Endothelial cell of umbilical vein (primary cell): ENCODE results near the gene BICRA. TPM values are rescaled to one million over a fixed set of nuclear protein-coding genes. Genes with fewer than 3 reads are reported as not detected.

Experiments
- BruUV-seq: library from RNA; stranded (reverse); fragments of 400-500 nt; replicated peaks from 2 replicates; lab custom pipeline; 2021; lab: Mats Ljungman, UMichigan
- CTCF ChIA-PET: fragments of 300-600, 350-600 bp; sonication (Branson Sonifier 250); formaldehyde crosslinking; loops from one replicate; lab custom pipeline; 2021; ENCODE audit warnings: antibody characterized with exemption, inconsistent platforms; lab: Charles Lee
- POLR2A ChIA-PET: fragments of 300-600, 350-600 bp; sonication (Branson Sonifier 250); formaldehyde crosslinking; loops from one replicate; lab custom pipeline; 2021; ENCODE audit warnings: antibody characterized with exemption, inconsistent platforms; lab: Charles Lee
- DNase-seq: peaks from one replicate; pipeline ENCODE4 v3.0.0-alpha.2; 2011; ENCODE audit warnings: low read depth, low spot score
- FAIRE-seq: peaks from 2 replicates; lab custom pipeline; 2011; peaks lifted over from hg19 to GRCh38; lab: Jason Lieb, UNC
- H2AFZ ChIP-seq: 2 replicates; pipeline ENCODE4 v1.6.0; 2012; ENCODE audit warnings: low read depth, low read length, control low read depth, inconsistent platforms
- H3K27ac ChIP-seq: 2 replicates; pipeline ENCODE4 v1.5.1; 2011; ENCODE audit warnings: low read depth, mild to moderate bottlenecking, control low read depth, low read length, moderate library complexity; ENCODE audit not compliant: insufficient read depth
- H3K27me3 ChIP-seq, 2 experiments: 2 replicates each; pipeline versions ENCODE4 v1.6.0 to v1.6.1; 2011; ENCODE audit warnings: low read length in 2 of 2, mixed read lengths in 1 of 2; ENCODE audit not compliant: control insufficient read depth in 2 of 2, insufficient read depth in 2 of 2
- H3K36me3 ChIP-seq, 2 experiments: 2 replicates in 1 of 2; 3 replicates in 1 of 2; pipeline ENCODE4 v1.5.1; 2011; ENCODE audit warnings: low read length in 2 of 2, mild to moderate bottlenecking in 1 of 2, moderate library complexity in 1 of 2; ENCODE audit not compliant: control insufficient read depth in 2 of 2, insufficient read depth in 2 of 2; ENCODE audit errors: extremely low read depth in 1 of 2
- H3K4me1 ChIP-seq: 3 replicates; pipeline ENCODE4 v1.5.1; 2011; ENCODE audit warnings: mild to moderate bottlenecking, low read length; ENCODE audit not compliant: control insufficient read depth, insufficient read depth; ENCODE audit errors: extremely low read depth
- H3K4me2 ChIP-seq: 2 replicates; pipeline ENCODE4 v1.6.1; 2011; ENCODE audit warnings: low read length, control low read depth, mixed read lengths; ENCODE audit not compliant: insufficient read depth
- H3K4me3 ChIP-seq, 3 experiments: fragments of 200-600 bp in 1 of 3; sonication (generic), shearing (Covaris generic) in 1 of 3; replicated peaks in 1 of 3; 2 replicates each; pipeline ENCODE4 v1.5.1; 2011 to 2016; ENCODE audit warnings: control low read depth in 3 of 3, low read length in 3 of 3, mild to moderate bottlenecking in 2 of 3, inconsistent platforms in 1 of 3, low read depth in 1 of 3, moderate library complexity in 1 of 3; ENCODE audit not compliant: insufficient read depth in 1 of 3
- H3K79me2 ChIP-seq: 2 replicates; pipeline ENCODE4 v1.6.0; 2012; ENCODE audit warnings: low read length, inconsistent platforms; ENCODE audit not compliant: control insufficient read depth, insufficient read depth
- H3K9ac ChIP-seq: replicated peaks from 2 replicates; pipeline ENCODE3; 2011; ENCODE audit warnings: low read length, control low read depth; ENCODE audit not compliant: insufficient read depth; ENCODE audit errors: extremely low read depth
- H3K9me1 ChIP-seq: replicated peaks from 3 replicates; pipeline ENCODE4 v1.6.0; 2011; ENCODE audit warnings: mild to moderate bottlenecking, low read length; ENCODE audit not compliant: control insufficient read depth, insufficient read depth; ENCODE audit errors: extremely low read depth
- H3K9me3 ChIP-seq: replicated peaks from 2 replicates; pipeline ENCODE4 v1.5.1; 2012; ENCODE audit warnings: low read length, inconsistent platforms; ENCODE audit not compliant: control insufficient read depth, insufficient read depth
- H4K20me1 ChIP-seq: replicated peaks from 2 replicates; pipeline ENCODE3; 2011; ENCODE audit warnings: mild to moderate bottlenecking, low read length; ENCODE audit not compliant: control insufficient read depth, insufficient read depth; ENCODE audit errors: extremely low read depth
- EZH2 ChIP-seq: IDR thresholded peaks from 2 replicates; pipeline ENCODE4 v1.6.1; 2012; ENCODE audit warnings: borderline replicate concordance, low read depth, mild to moderate bottlenecking, moderate library complexity, low read length, inconsistent platforms; ENCODE audit not compliant: severe bottlenecking
- FOS ChIP-seq: IDR thresholded peaks from 2 replicates; pipeline ENCODE4 v1.6.1; 2011; ENCODE audit warnings: mild to moderate bottlenecking, low read length, moderate library complexity, borderline replicate concordance; ENCODE audit not compliant: insufficient read depth
- GATA2 ChIP-seq: IDR thresholded peaks from 2 replicates; pipeline ENCODE4 v1.7.0; 2011; ENCODE audit warnings: low read depth, mild to moderate bottlenecking, moderate library complexity, mixed read lengths, low read length; ENCODE audit not compliant: insufficient read length, insufficient read depth
- JUN ChIP-seq: IDR thresholded peaks from 2 replicates; pipeline ENCODE4 v1.6.1; 2011; ENCODE audit warnings: borderline replicate concordance, low read depth; ENCODE audit not compliant: insufficient read length, insufficient read depth
- MAX ChIP-seq: IDR thresholded peaks from 2 replicates; pipeline ENCODE4 v1.6.1; 2011; ENCODE audit not compliant: insufficient read depth, insufficient read length
- MYC ChIP-seq: IDR thresholded peaks from one replicate; pipeline ENCODE4 v1.6.1; 2011; ENCODE audit warnings: mild to moderate bottlenecking, low read depth, low read length
- POLR2A ChIP-seq: IDR thresholded peaks from 2 replicates; pipeline ENCODE4 v1.6.1; 2012; ENCODE audit warnings: low read depth, mild to moderate bottlenecking, control low read depth, low read length
- POLR2AphosphoS5 ChIP-seq: IDR thresholded peaks from 2 replicates; pipeline ENCODE4 v1.6.1; 2012; ENCODE audit warnings: low read depth, mild to moderate bottlenecking, control low read depth, low read length, moderate library complexity; ENCODE audit not compliant: insufficient read depth
- dilution Hi-C: fragments of 300-500 bp; cut with MboI; formaldehyde crosslinking; loops from one replicate; pipeline ENCODE4 v1.15.0; 2019; ENCODE audit warnings: low sequenced_read_pairs; ENCODE audit not compliant: extremely low pct_ligation_motif_present
- intact Hi-C: fragments of 100-400 bp; cut with micrococcal nuclease; formaldehyde crosslinking; loops from one replicate; pipeline ENCODE4 v1.10.0; 2022
- polyA plus RNA-seq, 4 experiments: library from polyadenylated mRNA; depleted of rRNA in 3 of 4; stranded (reverse) in 3 of 4; unstranded in 1 of 4; fragments of >200 nt; gene quantifications; 2 replicates each; pipeline versions ENCODE4 v1.2.1 to v1.2.3, GENCODE V29; 2011 to 2012; ENCODE audit warnings: missing spikeins in 1 of 4
- total RNA-seq: library from RNA; stranded (reverse); gene quantifications from 2 replicates; pipeline ENCODE4 v1.2.3, GENCODE V29; 2021
- TF ChIP-seq, protein P1 (sequence below), 2 donors: IDR thresholded peaks; 1 replicate in 1 of 2; 2 replicates in 1 of 2; pipeline ENCODE4 v1.5.1; 2011; ENCODE audit warnings: low read length in 2 of 2, mild to moderate bottlenecking in 2 of 2, moderate library complexity in 2 of 2, control low read depth in 1 of 2, inconsistent platforms in 1 of 2, low read depth in 1 of 2; ENCODE audit not compliant: insufficient read depth in 1 of 2; ENCODE audit errors: extremely low read depth in 1 of 2

The BICRA gene
- total and polyA plus RNA-seq, 2 donors (not counting 3 experiments of a cell fraction or from before 2014, with no cell fraction given), result 3.8 to 20.5 TPM

DNA sequence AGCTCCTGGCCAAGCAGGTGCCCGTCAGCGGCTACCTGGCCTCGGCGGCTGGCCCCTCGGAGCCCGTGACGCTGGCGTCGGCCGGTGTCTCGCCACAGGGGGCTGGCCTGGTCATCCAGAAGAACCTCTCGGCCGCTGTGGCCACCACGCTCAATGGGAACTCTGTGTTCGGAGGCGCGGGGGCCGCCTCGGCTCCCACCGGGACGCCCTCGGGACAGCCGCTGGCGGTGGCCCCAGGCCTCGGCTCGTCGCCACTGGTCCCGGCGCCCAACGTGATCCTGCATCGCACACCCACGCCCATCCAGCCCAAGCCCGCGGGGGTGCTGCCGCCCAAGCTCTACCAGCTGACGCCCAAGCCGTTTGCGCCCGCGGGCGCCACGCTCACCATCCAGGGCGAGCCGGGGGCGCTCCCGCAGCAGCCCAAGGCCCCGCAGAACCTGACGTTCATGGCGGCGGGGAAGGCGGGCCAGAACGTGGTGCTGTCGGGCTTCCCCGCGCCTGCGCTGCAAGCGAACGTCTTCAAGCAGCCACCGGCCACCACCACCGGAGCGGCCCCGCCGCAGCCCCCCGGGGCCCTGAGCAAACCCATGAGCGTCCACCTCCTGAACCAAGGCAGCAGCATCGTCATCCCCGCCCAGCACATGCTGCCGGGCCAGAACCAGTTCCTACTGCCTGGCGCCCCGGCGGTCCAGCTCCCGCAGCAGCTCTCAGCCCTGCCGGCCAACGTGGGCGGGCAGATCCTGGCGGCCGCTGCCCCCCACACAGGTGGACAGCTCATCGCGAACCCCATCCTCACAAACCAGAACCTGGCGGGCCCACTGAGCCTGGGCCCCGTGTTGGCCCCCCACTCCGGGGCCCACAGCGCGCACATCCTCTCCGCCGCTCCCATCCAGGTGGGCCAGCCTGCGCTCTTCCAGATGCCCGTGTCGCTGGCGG, 71.3 kb downstream of the BICRA start:
- CTCF ChIA-PET, result no interaction called here
- H3K9ac ChIP-seq, result no peak overlapping the region
- H2AFZ ChIP-seq, result no peak overlapping the region
- no peaks in the 10 kb centered on the region for H3K79me2 ChIP-seq
- TSS peak; percentile 38 for BruUV-seq
- POLR2A ChIA-PET, result no interaction called here
- no peaks in the 10 kb centered on the region for H3K9me3 ChIP-seq
- peaks cover 2 to 35% of the 10 kb centered on the region in 2 experiments for H3K36me3 ChIP-seq
- no peak overlapping the region for H3K27ac ChIP-seq
- no peak for TF ChIP-seq EZH2
- no peak for TF ChIP-seq FOS
- H3K4me1 ChIP-seq, result no peaks in the 10 kb centered on the region
- dilution Hi-C loops (no loop called here), intact Hi-C loops (no loop called here)
- FAIRE-seq (no peak), DNase-seq (no peak)
- H4K20me1 ChIP-seq, result no peaks in the 10 kb centered on the region
- no peak overlapping the region for H3K4me3 ChIP-seq
- no peaks in the 10 kb centered on the region for H3K9me1 ChIP-seq
- no peaks in the 10 kb centered on the region for H3K27me3 ChIP-seq
- no peak overlapping the region for H3K4me2 ChIP-seq

DNA sequence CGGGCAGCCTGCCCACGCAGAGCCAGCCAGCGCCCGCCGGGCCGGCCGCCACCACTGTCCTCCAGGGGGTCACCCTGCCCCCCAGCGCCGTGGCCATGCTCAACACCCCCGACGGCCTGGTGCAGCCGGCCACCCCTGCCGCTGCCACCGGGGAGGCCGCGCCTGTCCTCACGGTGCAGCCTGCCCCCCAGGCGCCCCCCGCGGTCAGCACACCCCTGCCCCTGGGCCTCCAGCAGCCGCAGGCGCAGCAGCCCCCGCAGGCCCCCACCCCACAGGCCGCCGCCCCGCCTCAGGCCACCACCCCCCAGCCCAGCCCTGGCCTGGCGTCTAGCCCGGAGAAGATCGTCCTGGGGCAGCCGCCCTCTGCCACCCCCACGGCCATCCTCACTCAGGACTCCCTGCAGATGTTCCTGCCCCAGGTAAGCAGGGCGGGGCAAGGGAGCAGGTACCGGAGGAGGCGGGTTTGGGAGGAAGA, 72.0 kb downstream of the BICRA start:
- no peak for FAIRE-seq
- dilution Hi-C loops, result no loop called here
- CTCF ChIA-PET, result no interaction called here

More for the DNA sequence above, 72.0 kb downstream of the BICRA start:
- no peak overlapping the region for H3K9ac ChIP-seq
- H3K79me2 ChIP-seq, result no peaks in the 10 kb centered on the region
- H3K27me3 ChIP-seq, result no peaks in the 10 kb centered on the region
- no peak overlapping the region for H3K4me2 ChIP-seq
- no peak overlapping the region for H2AFZ ChIP-seq
- intact Hi-C loops, result no loop called here
- no TSS peak for BruUV-seq
- no peak for TF ChIP-seq MAX
- TF ChIP-seq GATA2, result no peak
- TF ChIP-seq, protein P1, sequence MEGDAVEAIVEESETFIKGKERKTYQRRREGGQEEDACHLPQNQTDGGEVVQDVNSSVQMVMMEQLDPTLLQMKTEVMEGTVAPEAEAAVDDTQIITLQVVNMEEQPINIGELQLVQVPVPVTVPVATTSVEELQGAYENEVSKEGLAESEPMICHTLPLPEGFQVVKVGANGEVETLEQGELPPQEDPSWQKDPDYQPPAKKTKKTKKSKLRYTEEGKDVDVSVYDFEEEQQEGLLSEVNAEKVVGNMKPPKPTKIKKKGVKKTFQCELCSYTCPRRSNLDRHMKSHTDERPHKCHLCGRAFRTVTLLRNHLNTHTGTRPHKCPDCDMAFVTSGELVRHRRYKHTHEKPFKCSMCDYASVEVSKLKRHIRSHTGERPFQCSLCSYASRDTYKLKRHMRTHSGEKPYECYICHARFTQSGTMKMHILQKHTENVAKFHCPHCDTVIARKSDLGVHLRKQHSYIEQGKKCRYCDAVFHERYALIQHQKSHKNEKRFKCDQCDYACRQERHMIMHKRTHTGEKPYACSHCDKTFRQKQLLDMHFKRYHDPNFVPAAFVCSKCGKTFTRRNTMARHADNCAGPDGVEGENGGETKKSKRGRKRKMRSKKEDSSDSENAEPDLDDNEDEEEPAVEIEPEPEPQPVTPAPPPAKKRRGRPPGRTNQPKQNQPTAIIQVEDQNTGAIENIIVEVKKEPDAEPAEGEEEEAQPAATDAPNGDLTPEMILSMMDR (IDR thresholded peaks at IDR 0.05; ENCODE audit: extremely low read depth in 1 of 2, insufficient read depth in 1 of 2, low read depth in 1 of 2, low read length in 2 of 2), result no peak
- no peak for TF ChIP-seq POLR2AphosphoS5
- TF ChIP-seq MYC, result no peak
- TF ChIP-seq JUN, result no peak
- no peak for TF ChIP-seq POLR2A
- TF ChIP-seq FOS, result no peak
- TF ChIP-seq EZH2, result no peak
- H3K4me3 ChIP-seq, result no peak overlapping the region
- no peak for DNase-seq
- no peaks in the 10 kb centered on the region for H4K20me1 ChIP-seq
- H3K9me3 ChIP-seq, result no peaks in the 10 kb centered on the region
- H3K9me1 ChIP-seq, result no peaks in the 10 kb centered on the region
- peaks cover 2 to 32% of the 10 kb centered on the region in 2 experiments for H3K36me3 ChIP-seq
- POLR2A ChIA-PET, result no interaction called here
- no peak overlapping the region for H3K27ac ChIP-seq
- H3K4me1 ChIP-seq, result no peaks in the 10 kb centered on the region
